ENCODE measurements around the gene GALP. TPM values are rescaled to one million over a fixed set of nuclear protein-coding genes. Genes with fewer than 3 reads are reported as not detected.
A peak's percentile ranks its signal among the peaks of the same experiment; 100 is the strongest.
"Not testable (repeated sequence)": the region's sequence is repeated elsewhere in the genome, so short reads cannot be mapped to it uniquely, and the experiment has no call there.

GALP gene
- total RNA-seq, 1 donor from 2014 or later = not detected

GRCh38 chr19:56193981-56194640, 18.3 kb downstream of the GALP start:
- peaks cover 2% of the 10 kb centered on the region for H3K27me3 Mint-ChIP-seq (ENCODE audit: unreplicated experiment)
- DNase-seq = no peak
- no peaks in the 10 kb centered on the region for H3K36me3 Mint-ChIP-seq (ENCODE audit: unreplicated experiment)
- TF ChIP-seq CTCF (IDR thresholded peaks at IDR 0.05; ENCODE audit: partially characterized antibody, unreplicated experiment) = no peak
- H3K9me3 Mint-ChIP-seq (ENCODE audit: unreplicated experiment) = peaks cover 4% of the 10 kb centered on the region
- no peak overlapping the region for H3K4me3 Mint-ChIP-seq (ENCODE audit: unreplicated experiment)
- H3K4me1 Mint-ChIP-seq (ENCODE audit: low read depth, unreplicated experiment) = no peaks in the 10 kb centered on the region
- H3K27ac Mint-ChIP-seq (ENCODE audit: unreplicated experiment) = no peak overlapping the region

- H3K9me3 Mint-ChIP-seq (ENCODE audit: unreplicated experiment); H3K27me3 Mint-ChIP-seq (ENCODE audit: unreplicated experiment); H3K4me3 Mint-ChIP-seq (ENCODE audit: unreplicated experiment); H3K27ac Mint-ChIP-seq (ENCODE audit: unreplicated experiment); DNase-seq; H3K36me3 Mint-ChIP-seq (ENCODE audit: unreplicated experiment); H3K4me1 Mint-ChIP-seq (ENCODE audit: low read depth, unreplicated experiment): not testable (repeated sequence)
These were observed 21.8 kb downstream of the GALP start, which contains the start of gene ZSCAN5B for GRCh38 chr19:56197646-56198045. TSS of gene ZSCAN5B (minus strand) at chr19:56197783. CDS start at chr19:56193052, 4,731 bp downstream.

GRCh38 chr19:56199687-56200086, 23.9 kb downstream of the GALP start:
- Mint-ChIP-seq H3K9me3 (ENCODE audit: unreplicated experiment) (peaks cover 2% of the 10 kb centered on the region), H3K4me1 (ENCODE audit: low read depth, unreplicated experiment) (peaks cover 6% of the 10 kb centered on the region), H3K36me3 (ENCODE audit: unreplicated experiment) (no peaks in the 10 kb centered on the region), H3K4me3 (ENCODE audit: unreplicated experiment) (no peak overlapping the region), H3K27ac (ENCODE audit: unreplicated experiment) (no peak overlapping the region), H3K27me3 (ENCODE audit: unreplicated experiment) (no peaks in the 10 kb centered on the region)
- TF ChIP-seq CTCF (IDR thresholded peaks at IDR 0.05; ENCODE audit: partially characterized antibody, unreplicated experiment) = no peak
- no peak for DNase-seq

- Mint-ChIP-seq H3K36me3 (ENCODE audit: unreplicated experiment) (no peaks in the 10 kb centered on the region), H3K4me3 (ENCODE audit: unreplicated experiment) (peak within 1 kb of the TSS; percentile 51), H3K27me3 (ENCODE audit: unreplicated experiment) (no peaks in the 10 kb centered on the region), H3K4me1 (ENCODE audit: low read depth, unreplicated experiment) (peaks cover 6% of the 10 kb centered on the region), H3K27ac (ENCODE audit: unreplicated experiment) (no peak within 1 kb of the TSS), H3K9me3 (ENCODE audit: unreplicated experiment) (peaks cover 1% of the 10 kb centered on the region)
- peak; percentile 32 for DNase-seq
- no peak for TF ChIP-seq CTCF (IDR thresholded peaks at IDR 0.05; ENCODE audit: partially characterized antibody, unreplicated experiment)
These were observed 26.2 kb downstream of the GALP start, which contains the start of gene ZSCAN5C for GRCh38 chr19:56201973-56202372. TSS of gene ZSCAN5C (plus strand) at chr19:56202273. CDS start at chr19:56205914, 3,641 bp downstream.

GRCh38 chr19:56207581-56207980, 31.8 kb downstream of the GALP start:
- H3K27me3 Mint-ChIP-seq (ENCODE audit: unreplicated experiment); H3K9me3 Mint-ChIP-seq (ENCODE audit: unreplicated experiment); H3K36me3 Mint-ChIP-seq (ENCODE audit: unreplicated experiment); H3K4me1 Mint-ChIP-seq (ENCODE audit: low read depth, unreplicated experiment); H3K4me3 Mint-ChIP-seq (ENCODE audit: unreplicated experiment); DNase-seq; H3K27ac Mint-ChIP-seq (ENCODE audit: unreplicated experiment): not testable (repeated sequence)

GRCh38 chr19:56209091-56209490, 33.3 kb downstream of the GALP start:
- Mint-ChIP-seq H3K4me1 (ENCODE audit: low read depth, unreplicated experiment) (no peaks in the 10 kb centered on the region), H3K9me3 (ENCODE audit: unreplicated experiment) (peaks cover 6% of the 10 kb centered on the region), H3K4me3 (ENCODE audit: unreplicated experiment) (no peak overlapping the region), H3K27me3 (ENCODE audit: unreplicated experiment) (peaks cover 2% of the 10 kb centered on the region), H3K27ac (ENCODE audit: unreplicated experiment) (no peak overlapping the region), H3K36me3 (ENCODE audit: unreplicated experiment) (no peaks in the 10 kb centered on the region)
- TF ChIP-seq CTCF (IDR thresholded peaks at IDR 0.05; ENCODE audit: partially characterized antibody, unreplicated experiment) = no peak
- DNase-seq = no peak

- not testable (repeated sequence) for H3K36me3 Mint-ChIP-seq (ENCODE audit: unreplicated experiment); H3K9me3 Mint-ChIP-seq (ENCODE audit: unreplicated experiment); H3K27me3 Mint-ChIP-seq (ENCODE audit: unreplicated experiment); DNase-seq; H3K4me1 Mint-ChIP-seq (ENCODE audit: low read depth, unreplicated experiment); H3K4me3 Mint-ChIP-seq (ENCODE audit: unreplicated experiment); H3K27ac Mint-ChIP-seq (ENCODE audit: unreplicated experiment)
These were observed 34.2 kb downstream of the GALP start for GRCh38 chr19:56210036-56210435.

All from glutamatergic neuron (in vitro differentiated cells).